Measurements from ENCODE around the gene PTPRN2.

PTPRN2 gene

DNA sequence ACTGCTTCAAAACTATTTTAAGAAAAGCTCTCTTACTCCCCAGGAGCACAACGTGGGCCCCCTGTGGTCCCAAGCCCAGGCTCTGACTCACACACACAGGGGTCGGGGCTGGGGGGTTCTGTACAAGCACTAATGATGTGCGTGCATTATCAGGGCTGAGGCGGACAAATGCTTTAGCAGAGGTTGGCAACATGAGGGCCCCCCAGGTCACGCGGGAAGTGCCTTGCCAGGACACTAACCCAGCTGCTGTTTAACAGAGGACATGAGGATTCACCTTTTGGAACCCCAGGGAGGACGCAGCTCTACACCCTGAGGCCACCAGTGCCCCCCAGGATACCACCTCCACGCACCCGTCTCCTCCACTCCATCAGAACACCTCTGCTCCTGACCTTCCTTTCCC lies 908.0 kb downstream of the PTPRN2 start:
- Histone ChIP-seq H3K4me3 (ENCODE audit: low read depth in 1 of 2, low read length in 2 of 2) (no peak overlapping the region), H3K27me3 (ENCODE audit: control insufficient read depth in 1 of 2, insufficient read depth in 2 of 2, low read length in 2 of 2) (peaks cover 19 to 24% of the 10 kb centered on the region in 2 donors), H3K9me3 (ENCODE audit: low read length) (no peaks in the 10 kb centered on the region), H3K27ac (ENCODE audit: low read depth, low read length) (no peak overlapping the region), H3K36me3 (ENCODE audit: insufficient read depth, low read length) (no peaks in the 10 kb centered on the region), H3K9ac (ENCODE audit: low read length) (no peak overlapping the region), H3K4me1 (ENCODE audit: insufficient read depth, low read length) (no peaks in the 10 kb centered on the region)

DNA sequence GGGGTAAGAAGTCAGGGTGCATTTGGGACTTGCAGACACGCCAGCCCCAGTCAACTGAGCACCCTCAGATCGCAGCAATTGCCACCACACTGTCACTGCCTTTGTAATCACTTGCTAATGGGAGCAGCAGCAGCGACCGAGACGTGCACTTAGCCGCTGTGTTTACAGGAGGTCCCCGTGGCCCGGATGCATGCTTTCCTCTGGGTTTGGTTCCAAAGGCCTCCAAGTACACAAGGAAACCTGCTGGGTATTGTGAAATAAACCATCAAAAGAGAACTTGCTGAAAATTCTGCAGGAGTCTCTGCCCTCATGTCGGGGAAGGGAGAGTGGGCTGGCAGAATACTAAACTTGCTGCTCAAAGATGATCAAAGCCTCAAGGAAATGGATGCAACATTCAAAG lies 909.1 kb downstream of the PTPRN2 start:
- H3K27me3 ChIP-seq (ENCODE audit: control insufficient read depth in 1 of 2, insufficient read depth in 2 of 2, low read length in 2 of 2): peaks cover 11 to 18% of the 10 kb centered on the region in 2 donors
- H3K4me3 ChIP-seq (ENCODE audit: low read depth in 1 of 2, low read length in 2 of 2): no peak overlapping the region

DNA sequence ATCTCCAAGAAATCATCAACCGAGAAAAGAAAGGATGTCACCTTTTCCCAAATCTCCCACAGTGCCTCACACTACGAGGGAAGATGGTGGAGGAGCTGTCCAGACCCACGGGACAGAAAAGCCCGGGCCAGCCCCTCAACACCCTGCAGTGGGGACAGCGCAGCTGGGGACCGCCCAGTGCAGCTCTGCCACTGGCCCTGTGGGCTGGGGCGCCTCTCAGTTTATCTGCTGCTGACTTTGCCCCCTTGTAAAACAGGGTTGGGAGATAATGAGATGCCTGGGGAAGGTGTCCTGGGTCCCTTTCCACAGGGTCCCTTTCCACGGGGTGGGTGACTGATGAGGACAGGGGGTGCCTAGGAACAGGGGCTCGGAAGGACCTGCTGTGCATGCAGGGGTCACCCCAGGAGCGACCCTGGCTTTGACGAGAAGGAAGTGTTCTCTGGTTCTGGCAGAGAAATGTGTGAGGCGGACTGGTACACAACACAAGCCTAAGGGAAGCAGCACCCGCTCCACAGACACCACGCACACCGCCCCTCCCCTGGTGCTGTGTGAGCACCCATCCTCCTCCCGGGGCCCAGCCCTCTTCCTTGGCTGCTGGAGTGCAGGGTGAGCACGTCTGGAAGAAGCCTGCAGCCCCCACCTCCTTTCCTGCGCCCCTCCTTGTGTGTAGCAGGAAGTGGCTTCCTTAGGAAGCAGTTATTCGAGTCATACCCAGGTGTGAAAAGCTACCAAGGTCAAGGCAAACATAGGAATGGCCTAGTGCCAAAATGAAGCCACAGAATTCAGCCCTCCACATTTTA lies 911.0 kb downstream of the PTPRN2 start:
- H3K4me3 ChIP-seq (ENCODE audit: low read depth in 1 of 2, low read length in 2 of 2): no peak overlapping the region
- H3K9ac ChIP-seq (ENCODE audit: low read length): no peak overlapping the region
- no peaks in the 10 kb centered on the region for H3K36me3 ChIP-seq (ENCODE audit: insufficient read depth, low read length)
- H3K4me1 ChIP-seq (ENCODE audit: insufficient read depth, low read length): no peaks in the 10 kb centered on the region
- H3K27ac ChIP-seq (ENCODE audit: low read depth, low read length): no peak overlapping the region
- no peaks in the 10 kb centered on the region for H3K9me3 ChIP-seq (ENCODE audit: low read length)
- peaks cover 0 to 5% of the 10 kb centered on the region in 2 donors for H3K27me3 ChIP-seq (ENCODE audit: control insufficient read depth in 1 of 2, insufficient read depth in 2 of 2, low read length in 2 of 2)

More for the DNA sequence above, 909.1 kb downstream of the PTPRN2 start:
- H3K4me1 ChIP-seq (ENCODE audit: insufficient read depth, low read length): no peaks in the 10 kb centered on the region
- no peak overlapping the region for H3K27ac ChIP-seq (ENCODE audit: low read depth, low read length)
- no peaks in the 10 kb centered on the region for H3K9me3 ChIP-seq (ENCODE audit: low read length)
- H3K9ac ChIP-seq (ENCODE audit: low read length): no peak overlapping the region
- no peaks in the 10 kb centered on the region for H3K36me3 ChIP-seq (ENCODE audit: insufficient read depth, low read length)

DNA sequence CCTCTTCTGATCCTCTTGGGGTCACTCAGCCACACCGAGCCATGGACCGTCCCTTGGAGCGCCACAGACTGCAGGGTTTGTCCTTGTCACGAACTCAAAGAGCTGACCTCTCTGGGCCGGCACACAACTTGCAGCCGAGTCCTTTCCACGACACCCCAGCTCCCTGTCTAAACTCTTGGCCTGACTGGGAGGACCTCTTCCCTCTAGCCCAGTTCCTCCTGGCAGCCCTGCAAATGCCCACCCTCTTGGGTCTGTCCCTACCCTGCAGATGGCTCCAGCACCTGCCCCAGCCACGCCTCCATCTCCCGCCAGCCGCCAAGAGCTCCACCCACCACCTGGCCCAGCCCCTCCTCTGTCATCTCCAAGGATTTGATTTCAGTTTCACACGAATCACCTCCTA lies 911.6 kb downstream of the PTPRN2 start:
- no peaks in the 10 kb centered on the region for H3K36me3 ChIP-seq (ENCODE audit: insufficient read depth, low read length)
- no peak overlapping the region for H3K4me3 ChIP-seq (ENCODE audit: low read depth in 1 of 2, low read length in 2 of 2)
- no peak overlapping the region for H3K9ac ChIP-seq (ENCODE audit: low read length)
- no peaks in the 10 kb centered on the region for H3K4me1 ChIP-seq (ENCODE audit: insufficient read depth, low read length)
- H3K27me3 ChIP-seq (ENCODE audit: control insufficient read depth in 1 of 2, insufficient read depth in 2 of 2, low read length in 2 of 2): peaks cover 0 to 5% of the 10 kb centered on the region in 2 donors
- no peaks in the 10 kb centered on the region for H3K9me3 ChIP-seq (ENCODE audit: low read length)
- no peak overlapping the region for H3K27ac ChIP-seq (ENCODE audit: low read depth, low read length)

DNA sequence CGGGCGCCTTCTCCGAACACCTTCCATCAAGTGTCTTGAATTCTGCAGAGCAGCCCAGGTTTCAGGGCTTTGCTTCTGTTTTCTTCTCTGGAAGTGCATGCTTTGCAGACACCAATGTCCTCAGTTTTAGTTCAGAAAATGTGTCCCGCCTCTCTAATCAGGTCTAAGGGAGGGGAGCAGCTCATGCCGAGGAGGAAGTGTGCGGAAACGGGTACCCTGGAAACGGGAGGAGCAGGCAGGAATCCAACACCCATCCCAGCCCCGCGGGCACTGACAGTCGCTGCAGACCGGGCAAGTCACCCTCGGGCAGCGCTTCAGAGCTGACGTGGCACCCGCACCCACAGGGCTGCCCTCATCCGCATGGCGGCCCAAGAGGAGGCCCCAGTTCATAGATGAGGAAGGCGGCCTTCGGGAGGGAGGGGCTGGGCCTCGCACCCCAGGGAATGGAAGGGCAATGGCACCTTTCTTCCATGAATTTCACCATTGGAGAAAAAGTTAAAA lies 912.1 kb downstream of the PTPRN2 start:
- no peak overlapping the region for H3K4me3 ChIP-seq (ENCODE audit: low read depth in 1 of 2, low read length in 2 of 2)
- H3K27me3 ChIP-seq (ENCODE audit: control insufficient read depth in 1 of 2, insufficient read depth in 2 of 2, low read length in 2 of 2): peaks cover 0 to 5% of the 10 kb centered on the region in 2 donors
- no peak overlapping the region for H3K27ac ChIP-seq (ENCODE audit: low read depth, low read length)
- no peaks in the 10 kb centered on the region for H3K9me3 ChIP-seq (ENCODE audit: low read length)
- no peak overlapping the region for H3K9ac ChIP-seq (ENCODE audit: low read length)
- no peaks in the 10 kb centered on the region for H3K36me3 ChIP-seq (ENCODE audit: insufficient read depth, low read length)
- H3K4me1 ChIP-seq (ENCODE audit: insufficient read depth, low read length): no peaks in the 10 kb centered on the region

DNA sequence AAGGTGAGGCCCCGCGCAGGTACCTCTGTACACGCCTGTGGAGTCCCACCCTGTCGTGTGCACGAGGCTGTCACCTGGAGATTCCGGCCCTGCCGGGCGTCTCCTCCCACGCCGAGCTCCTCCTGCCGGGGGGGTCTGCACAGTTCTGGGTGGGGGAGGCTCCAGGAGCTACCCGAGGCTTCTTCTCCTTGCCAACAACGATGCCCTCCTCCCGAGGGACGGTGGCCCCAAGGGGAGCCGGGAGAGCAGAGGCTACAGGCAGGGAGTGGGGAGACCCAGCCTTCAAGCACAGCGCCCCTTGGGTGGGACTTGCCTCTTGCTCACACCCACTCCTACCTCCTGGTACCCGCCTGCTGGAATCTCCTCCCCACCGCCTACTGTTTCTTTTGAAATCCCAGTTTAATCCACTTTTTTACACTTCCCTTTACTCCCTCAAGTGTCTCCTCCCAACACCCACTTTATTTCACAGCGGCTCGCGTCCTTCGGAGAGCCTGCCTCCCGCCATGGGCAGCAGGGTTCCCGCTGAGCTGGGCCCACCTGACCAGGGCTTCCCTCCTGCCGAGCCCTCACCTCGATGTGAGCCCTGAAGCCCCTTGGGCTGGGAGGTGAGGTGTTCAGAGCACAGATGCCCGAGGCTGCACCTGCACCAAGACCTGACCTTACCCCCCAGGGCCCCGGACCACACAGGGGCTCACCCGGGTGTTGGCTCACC lies 912.8 kb downstream of the PTPRN2 start:
- H3K36me3 ChIP-seq (ENCODE audit: insufficient read depth, low read length): no peaks in the 10 kb centered on the region
- peaks cover 0 to 5% of the 10 kb centered on the region in 2 donors for H3K27me3 ChIP-seq (ENCODE audit: control insufficient read depth in 1 of 2, insufficient read depth in 2 of 2, low read length in 2 of 2)
- no peak overlapping the region for H3K27ac ChIP-seq (ENCODE audit: low read depth, low read length)
- H3K4me3 ChIP-seq (ENCODE audit: low read depth in 1 of 2, low read length in 2 of 2): no peak overlapping the region
- H3K4me1 ChIP-seq (ENCODE audit: insufficient read depth, low read length): no peaks in the 10 kb centered on the region
- no peak overlapping the region for H3K9ac ChIP-seq (ENCODE audit: low read length)
- no peaks in the 10 kb centered on the region for H3K9me3 ChIP-seq (ENCODE audit: low read length)

DNA sequence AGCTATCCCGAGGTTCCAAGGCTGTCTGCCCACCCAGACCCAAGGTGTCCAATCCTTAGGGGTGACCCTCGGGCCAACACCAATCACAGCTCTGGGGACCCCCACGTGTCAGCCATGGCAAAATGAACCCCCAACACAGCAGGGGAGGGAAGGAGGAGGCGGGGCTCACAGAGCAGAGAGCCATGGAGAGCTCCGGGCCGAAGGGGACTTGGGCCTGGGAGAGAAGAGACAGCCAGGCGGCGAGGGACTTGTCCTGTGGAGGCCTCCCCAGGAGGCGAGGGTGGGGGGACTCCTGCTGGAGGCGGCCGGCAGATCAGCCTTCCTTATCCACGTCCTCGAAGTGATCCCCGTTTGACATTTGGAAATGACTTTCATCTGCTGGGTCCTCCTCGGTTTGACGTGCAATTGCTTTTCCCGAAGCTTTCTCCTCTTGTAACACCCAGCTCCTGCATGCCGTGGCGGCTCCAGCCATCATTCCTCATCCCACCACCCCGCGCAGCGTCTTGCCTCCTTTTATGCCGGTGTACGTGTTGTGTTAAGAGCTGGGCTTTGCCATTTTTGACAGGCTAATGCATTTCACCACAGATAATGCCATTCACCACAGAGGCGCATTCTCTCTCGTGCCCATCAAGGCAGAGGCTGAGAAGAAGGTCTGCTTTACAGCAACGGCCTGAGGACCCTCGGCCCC lies 913.5 kb downstream of the PTPRN2 start:
- Histone ChIP-seq H3K27ac (ENCODE audit: low read depth, low read length) (no peak overlapping the region), H3K4me3 (ENCODE audit: low read depth in 1 of 2, low read length in 2 of 2) (no peak overlapping the region), H3K36me3 (ENCODE audit: insufficient read depth, low read length) (no peaks in the 10 kb centered on the region), H3K9ac (ENCODE audit: low read length) (no peak overlapping the region), H3K9me3 (ENCODE audit: low read length) (no peaks in the 10 kb centered on the region), H3K27me3 (ENCODE audit: control insufficient read depth in 1 of 2, insufficient read depth in 2 of 2, low read length in 2 of 2) (peaks cover 0 to 5% of the 10 kb centered on the region in 2 donors), H3K4me1 (ENCODE audit: insufficient read depth, low read length) (no peaks in the 10 kb centered on the region)

DNA sequence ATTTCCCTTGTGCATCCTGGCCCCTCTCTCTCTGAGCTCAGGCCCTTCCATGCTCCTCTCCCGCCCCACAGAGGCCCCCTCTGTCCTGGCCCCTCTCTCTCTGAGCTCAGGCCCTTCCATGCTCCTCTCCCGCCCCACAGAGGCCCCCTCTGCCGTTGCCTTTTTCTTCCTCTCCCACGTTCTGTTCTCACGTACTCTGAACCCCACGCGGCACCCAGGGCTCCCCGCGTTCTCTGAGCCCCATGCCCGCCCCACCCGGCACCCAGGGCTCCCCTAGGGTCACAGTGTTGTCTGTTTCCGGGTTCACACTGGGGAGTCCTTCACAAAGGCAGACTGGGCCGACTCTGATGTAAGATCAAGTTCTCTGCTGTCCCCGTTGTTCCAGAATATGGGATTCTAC lies 914.0 kb downstream of the PTPRN2 start:
- Histone ChIP-seq H3K36me3 (ENCODE audit: insufficient read depth, low read length) (no peaks in the 10 kb centered on the region), H3K27ac (ENCODE audit: low read depth, low read length) (no peak overlapping the region), H3K9me3 (ENCODE audit: low read length) (no peaks in the 10 kb centered on the region), H3K9ac (ENCODE audit: low read length) (no peak overlapping the region), H3K27me3 (ENCODE audit: control insufficient read depth in 1 of 2, insufficient read depth in 2 of 2, low read length in 2 of 2) (peaks cover 0 to 2% of the 10 kb centered on the region in 2 donors), H3K4me1 (ENCODE audit: insufficient read depth, low read length) (no peaks in the 10 kb centered on the region), H3K4me3 (ENCODE audit: low read depth in 1 of 2, low read length in 2 of 2) (no peak overlapping the region)

DNA sequence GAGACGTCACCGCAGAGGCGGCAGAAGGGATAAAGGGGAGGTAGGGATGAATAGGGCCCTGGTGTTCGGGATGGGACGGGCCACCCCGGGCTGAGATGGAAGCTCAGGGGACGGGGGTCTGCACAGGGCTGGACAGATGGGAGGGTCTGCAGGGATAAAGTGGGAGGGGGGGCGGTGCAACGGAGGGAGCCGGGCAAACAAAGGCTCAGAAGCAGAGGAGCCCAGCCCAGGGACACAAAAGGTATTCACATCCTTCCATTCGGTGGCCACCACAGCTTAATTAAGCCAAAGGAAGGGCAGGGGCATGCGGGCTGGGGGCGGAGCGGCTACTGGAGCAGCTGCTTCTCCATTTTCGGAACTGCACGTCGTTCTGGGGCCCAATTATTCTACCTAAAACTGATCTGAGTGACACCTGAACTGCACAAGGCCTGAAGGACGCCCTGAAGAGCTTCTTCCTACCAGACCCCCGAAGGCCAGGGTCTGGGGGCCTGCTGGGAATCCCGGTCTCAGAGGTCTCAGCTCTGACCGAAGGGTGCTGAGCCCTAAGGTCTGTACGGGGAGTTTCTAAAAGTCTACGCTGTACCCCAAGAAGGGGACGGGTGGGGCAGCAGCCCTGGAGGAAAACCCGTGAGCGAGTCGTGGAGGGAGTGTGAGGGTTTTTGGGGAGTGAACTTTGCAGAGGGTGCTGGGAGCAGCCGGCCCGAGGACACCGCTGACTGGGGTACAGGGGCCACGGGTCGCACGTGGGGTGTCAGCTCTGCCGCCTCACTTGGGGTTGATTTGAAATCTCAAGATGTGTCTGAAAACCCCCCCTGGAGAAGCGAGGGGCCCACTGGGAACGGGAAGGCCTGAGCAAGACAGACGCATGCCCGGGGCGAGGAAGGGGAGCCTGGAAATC lies 916.0 kb downstream of the PTPRN2 start:
- H3K4me3 ChIP-seq (ENCODE audit: low read depth in 1 of 2, low read length in 2 of 2): no peak overlapping the region
- H3K9me3 ChIP-seq (ENCODE audit: low read length): no peaks in the 10 kb centered on the region
- no peak overlapping the region for H3K9ac ChIP-seq (ENCODE audit: low read length)
- H3K27ac ChIP-seq (ENCODE audit: low read depth, low read length): no peak overlapping the region
- no peaks in the 10 kb centered on the region for H3K27me3 ChIP-seq (ENCODE audit: control insufficient read depth in 1 of 2, insufficient read depth in 2 of 2, low read length in 2 of 2)
- no peaks in the 10 kb centered on the region for H3K36me3 ChIP-seq (ENCODE audit: insufficient read depth, low read length)
- H3K4me1 ChIP-seq (ENCODE audit: insufficient read depth, low read length): no peaks in the 10 kb centered on the region

DNA sequence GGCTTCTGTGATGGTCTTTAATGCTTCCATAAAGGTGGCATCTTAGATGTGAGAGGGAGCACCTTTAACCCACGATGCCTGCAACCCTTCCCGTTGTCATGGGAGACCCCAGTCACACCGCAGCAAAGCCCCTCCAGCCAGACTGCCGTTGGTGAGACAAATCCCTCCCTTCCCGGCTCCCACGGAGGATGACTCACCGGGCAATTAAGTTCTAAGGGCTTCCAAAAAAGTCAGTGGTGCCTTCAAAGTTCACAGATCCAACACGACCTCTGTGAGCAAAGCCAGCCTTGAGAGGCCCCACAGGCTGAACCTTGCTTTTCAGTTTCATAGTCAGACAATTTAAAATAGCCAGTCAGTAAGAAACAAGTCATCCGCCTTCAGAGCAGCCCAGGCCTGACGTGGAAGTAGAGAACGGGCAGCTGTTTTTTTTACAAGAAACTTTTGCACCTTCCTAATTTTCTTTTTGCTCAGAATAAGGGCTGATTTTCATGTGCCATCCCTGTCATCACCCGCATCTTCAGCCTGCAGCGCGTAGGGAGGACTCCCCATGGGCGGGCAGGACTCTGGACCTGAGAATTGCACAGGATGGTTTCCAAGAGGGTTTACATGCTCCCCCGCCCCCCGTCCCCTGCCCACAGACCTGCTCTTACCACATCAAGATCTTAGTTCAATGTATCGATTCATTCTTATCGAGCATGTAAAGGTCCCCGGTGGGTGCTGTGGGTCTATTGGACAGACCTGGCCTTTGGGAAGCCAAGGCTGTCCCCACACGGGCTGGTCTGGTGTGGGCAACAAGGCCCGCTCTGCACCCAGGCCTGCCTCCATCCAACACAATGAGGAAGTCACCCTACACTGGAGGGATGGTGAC lies 916.9 kb downstream of the PTPRN2 start:
- H3K4me3 ChIP-seq (ENCODE audit: low read depth in 1 of 2, low read length in 2 of 2): no peak overlapping the region
- no peaks in the 10 kb centered on the region for H3K9me3 ChIP-seq (ENCODE audit: low read length)
- H3K27me3 ChIP-seq (ENCODE audit: control insufficient read depth in 1 of 2, insufficient read depth in 2 of 2, low read length in 2 of 2): no peaks in the 10 kb centered on the region
- H3K9ac ChIP-seq (ENCODE audit: low read length): no peak overlapping the region
- no peaks in the 10 kb centered on the region for H3K4me1 ChIP-seq (ENCODE audit: insufficient read depth, low read length)
- no peaks in the 10 kb centered on the region for H3K36me3 ChIP-seq (ENCODE audit: insufficient read depth, low read length)
- H3K27ac ChIP-seq (ENCODE audit: low read depth, low read length): no peak overlapping the region

Measured in muscle layer of colon (tissue), 2 donors.